SK-N-SH (cell line): ENCODE measurements around the gene OPCML. TPM values are rescaled to one million over a fixed set of nuclear protein-coding genes. Genes with fewer than 3 reads are reported as not detected.

ENCODE experiments used
- CTCF ChIA-PET: fragments of 300-600, 350-600 bp; formaldehyde crosslinking; extraction: SDS; loops from one replicate; lab custom pipeline; 2021; lab: Yijun Ruan, JAX
- POLR2A ChIA-PET: fragments of 350-600 bp; sonication (Branson Sonifier 250); formaldehyde crosslinking; extraction: SDS; loops from one replicate; lab custom pipeline; 2020; ENCODE audit warnings: antibody characterized with exemption, inconsistent platforms; lab: Yijun Ruan, JAX
- DNase-seq: peaks from one replicate; pipeline ENCODE4 v3.0.0; 2012
- H2AFZ ChIP-seq: fragments of 200-600 bp; sonication (generic); 2 replicates; pipeline ENCODE4 v1.8.1; 2016; ENCODE audit warnings: antibody characterized with exemption, mild to moderate bottlenecking, low read depth
- H3F3A ChIP-seq: fragments of 200-600 bp; sonication (generic); replicated peaks from 2 replicates; pipeline ENCODE3; 2016; ENCODE audit warnings: antibody characterized with exemption, mild to moderate bottlenecking; ENCODE audit not compliant: insufficient read depth
- H3K27ac ChIP-seq, 2 experiments: fragments of 200-500 bp in 1 of 2; fragments of 200-600 bp in 1 of 2; sonication (Bioruptor generic) in 1 of 2; sonication (generic), shearing (Covaris generic) in 1 of 2; 2 replicates each; pipeline versions ENCODE4 v1.5.1 to v1.6.1; 2014 to 2016; ENCODE audit warnings: low read depth in 2 of 2, inconsistent platforms in 1 of 2, low read length in 1 of 2, mild to moderate bottlenecking in 1 of 2, mixed read lengths in 1 of 2
- H3K27me3 ChIP-seq: fragments of 200-600 bp; sonication (generic), shearing (Covaris generic); 2 replicates; pipeline ENCODE4 v1.6.1; 2016; ENCODE audit warnings: mixed run types; ENCODE audit not compliant: insufficient read depth
- H3K36me3 ChIP-seq, 2 experiments: fragments of 200-500 bp in 1 of 2; fragments of 200-600 bp in 1 of 2; sonication (Bioruptor generic) in 1 of 2; sonication (generic) in 1 of 2; replicated peaks in 1 of 2; 2 replicates each; pipeline versions ENCODE3 to v1.5.1; 2014 to 2016; ENCODE audit warnings: low read length in 1 of 2, mild to moderate bottlenecking in 1 of 2; ENCODE audit not compliant: insufficient read depth in 2 of 2, control insufficient read depth in 1 of 2
- H3K4me1 ChIP-seq, 2 experiments: fragments of 200-500 bp in 1 of 2; fragments of 200-600 bp in 1 of 2; sonication (Bioruptor generic) in 1 of 2; sonication (generic), shearing (Covaris generic) in 1 of 2; 2 replicates each; pipeline versions ENCODE4 v1.5.1 to v1.6.1; 2014 to 2016; ENCODE audit warnings: low read depth in 1 of 2, low read length in 1 of 2, mixed run types in 1 of 2; ENCODE audit not compliant: insufficient read depth in 2 of 2, control insufficient read depth in 1 of 2
- H3K4me2 ChIP-seq: fragments of 200-600 bp; sonication (generic), shearing (Covaris generic); 2 replicates; pipeline ENCODE4 v1.6.1; 2017; ENCODE audit warnings: mixed run types
- H3K4me3 ChIP-seq, 2 experiments: fragments of 200-500 bp in 1 of 2; fragments of 200-600 bp in 1 of 2; sonication (Bioruptor generic) in 1 of 2; sonication (generic), shearing (Covaris generic) in 1 of 2; 2 replicates each; pipeline versions ENCODE4 v1.5.1 to v1.8.1; 2014 to 2016; ENCODE audit warnings: low read depth in 2 of 2, inconsistent platforms in 1 of 2, low read length in 1 of 2, mild to moderate bottlenecking in 1 of 2, mixed read lengths in 1 of 2, moderate library complexity in 1 of 2
- H3K79me2 ChIP-seq: fragments of 200-600 bp; sonication (generic); 2 replicates; pipeline ENCODE4 v1.8.1; 2017; ENCODE audit warnings: mild to moderate bottlenecking; ENCODE audit not compliant: insufficient read depth
- H3K9ac ChIP-seq: fragments of 200-600 bp; sonication (generic); 2 replicates; pipeline ENCODE4 v1.6.1; 2017; ENCODE audit warnings: mixed run types
- H3K9me2 ChIP-seq: fragments of 200-600 bp; sonication (generic); 2 replicates; pipeline ENCODE4 v1.6.1; 2017; ENCODE audit warnings: mixed run types
- H3K9me3 ChIP-seq: fragments of 200-600 bp; sonication (generic); 2 replicates; pipeline ENCODE4 v1.6.1; 2017; ENCODE audit warnings: mixed run types, mild to moderate bottlenecking, moderate library complexity
- H4K20me1 ChIP-seq: fragments of 200-600 bp; sonication (generic); 2 replicates; pipeline ENCODE4 v1.6.1; 2017; ENCODE audit warnings: mild to moderate bottlenecking, mixed run types; ENCODE audit not compliant: insufficient read depth
- CHD2 ChIP-seq: fragments of 150-350 bp; IDR thresholded peaks from 2 replicates; pipeline ENCODE4 v1.6.1; 2018; ENCODE audit warnings: low read length; ENCODE audit not compliant: partially characterized antibody
- EP300 ChIP-seq, 2 experiments: IDR thresholded peaks; 2 replicates each; pipeline versions ENCODE4 v1.4.0 to v1.6.1; 2012; ENCODE audit warnings: borderline replicate concordance in 1 of 2, low read depth in 1 of 2, low read length in 1 of 2
- FOXJ3 ChIP-seq: sonication (generic); formaldehyde crosslinking; IDR thresholded peaks from 2 replicates; pipeline ENCODE4 v1.5.1; 2020; ENCODE audit warnings: mild to moderate bottlenecking, missing genetic modification reagents
- GATA2 ChIP-seq: sonication (generic); formaldehyde crosslinking; IDR thresholded peaks from 2 replicates; pipeline ENCODE4 v1.5.0; 2020; ENCODE audit warnings: mild to moderate bottlenecking, missing genetic modification reagents
- JUND ChIP-seq: IDR thresholded peaks from 2 replicates; pipeline ENCODE4 v1.4.0; 2012
- MEF2A ChIP-seq: IDR thresholded peaks from 2 replicates; pipeline ENCODE4 v1.4.0; 2012; ENCODE audit warnings: low read depth, borderline replicate concordance
- NRF1 ChIP-seq: IDR thresholded peaks from 2 replicates; pipeline ENCODE4 v1.6.1; 2012; ENCODE audit warnings: low read depth, mild to moderate bottlenecking, low read length
- POLR2AphosphoS5 ChIP-seq: IDR thresholded peaks from 2 replicates; pipeline ENCODE4 v1.6.1; 2012; ENCODE audit warnings: low read depth, low read length
- RAD21 ChIP-seq: IDR thresholded peaks from 2 replicates; pipeline ENCODE4 v1.6.1; 2012; ENCODE audit warnings: mild to moderate bottlenecking, low read length
- RFX5 ChIP-seq: IDR thresholded peaks from 2 replicates; pipeline ENCODE4 v1.6.1; 2012; ENCODE audit warnings: mild to moderate bottlenecking, improper control_type of control experiment, low read length
- RXRA ChIP-seq: IDR thresholded peaks from 2 replicates; pipeline ENCODE4 v1.4.0; 2012; ENCODE audit warnings: low read depth, mild to moderate bottlenecking, borderline replicate concordance
- SIN3A ChIP-seq: IDR thresholded peaks from 2 replicates; pipeline ENCODE4 v1.6.1; 2012; ENCODE audit warnings: low read depth, mild to moderate bottlenecking, low read length, moderate library complexity, borderline replicate concordance
- YY1 ChIP-seq: IDR thresholded peaks from 2 replicates; pipeline ENCODE4 v1.4.0; 2012; ENCODE audit warnings: low read depth, mild to moderate bottlenecking
- WGBS: methylation state at CpG from one replicate; pipeline ENCODE4 v1.1.6; 2017; ENCODE audit warnings: low lambda C conversion rate; 5-methylcytosine and 5-hydroxymethylcytosine counted together
- polyA plus RNA-seq, 3 experiments: library from polyadenylated mRNA; depleted of rRNA; stranded (reverse); fragments of >200 nt; gene quantifications; 2 replicates each; pipeline ENCODE4 v1.2.3, GENCODE V29; 2012
- TF ChIP-seq, protein P1 (sequence below): IDR thresholded peaks from 2 replicates; pipeline ENCODE4 v1.4.0; 2012; ENCODE audit warnings: low read depth
- TF ChIP-seq, protein P2 (sequence below): IDR thresholded peaks from 2 replicates; pipeline ENCODE4 v1.4.0; 2012; ENCODE audit warnings: low read depth, borderline replicate concordance
- TF ChIP-seq, protein P3 (sequence below): IDR thresholded peaks from 2 replicates; pipeline ENCODE4; 2012
- TF ChIP-seq, protein P4 (sequence below): fragments of 150-350 bp; IDR thresholded peaks from 2 replicates; pipeline ENCODE4 v1.6.1; 2016; ENCODE audit warnings: mild to moderate bottlenecking, low read depth, low read length

The OPCML gene
- polyA plus RNA-seq, 1 of the 3 experiments (the other 2 are of a cell fraction), result not detected

DNA sequence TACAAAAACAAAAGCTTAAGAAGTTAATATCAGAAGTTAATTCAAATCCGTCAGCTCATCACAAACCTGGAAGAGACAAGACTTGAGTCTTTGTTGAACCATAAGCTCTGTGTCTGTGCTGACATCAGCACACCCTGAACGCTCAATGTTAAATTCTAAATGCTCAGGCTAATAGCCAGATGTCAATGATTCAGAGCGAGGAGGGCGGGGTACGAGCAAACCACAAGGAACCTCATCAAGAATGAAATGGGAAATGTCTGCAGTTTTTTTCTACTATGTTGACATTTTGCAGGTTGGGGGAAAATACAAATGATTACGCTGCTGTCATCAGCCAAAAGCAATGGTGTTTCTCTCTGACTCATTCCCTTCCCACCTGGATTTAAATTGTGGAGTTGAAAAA is 1104.7 kb downstream of the OPCML start:
- DNase-seq, result no peak
- H3F3A ChIP-seq, result no peaks in the 10 kb centered on the region
- no peaks in the 10 kb centered on the region for H3K9me3 ChIP-seq
- ChIA-PET CTCF (interaction anchor here (1.2 kb wide), 1 partner anchor 26 kb away, joined by 3 read pairs; no protein-coding TSS in a partner anchor), POLR2A (no interaction called here)
- H3K27ac ChIP-seq, result no peak overlapping the region
- H3K9me2 ChIP-seq, result no peaks in the 10 kb centered on the region
- TF ChIP-seq, protein P1, sequence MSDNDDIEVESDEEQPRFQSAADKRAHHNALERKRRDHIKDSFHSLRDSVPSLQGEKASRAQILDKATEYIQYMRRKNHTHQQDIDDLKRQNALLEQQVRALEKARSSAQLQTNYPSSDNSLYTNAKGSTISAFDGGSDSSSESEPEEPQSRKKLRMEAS, result no peak
- TF ChIP-seq YY1, result no peak
- no peak for TF ChIP-seq SIN3A
- no peak for TF ChIP-seq POLR2AphosphoS5
- no peak for TF ChIP-seq JUND
- TF ChIP-seq RXRA, result no peak
- no peak for TF ChIP-seq CHD2
- TF ChIP-seq NRF1, result no peak
- no peak for TF ChIP-seq RAD21
- no peak for TF ChIP-seq MEF2A
- TF ChIP-seq, protein P2, sequence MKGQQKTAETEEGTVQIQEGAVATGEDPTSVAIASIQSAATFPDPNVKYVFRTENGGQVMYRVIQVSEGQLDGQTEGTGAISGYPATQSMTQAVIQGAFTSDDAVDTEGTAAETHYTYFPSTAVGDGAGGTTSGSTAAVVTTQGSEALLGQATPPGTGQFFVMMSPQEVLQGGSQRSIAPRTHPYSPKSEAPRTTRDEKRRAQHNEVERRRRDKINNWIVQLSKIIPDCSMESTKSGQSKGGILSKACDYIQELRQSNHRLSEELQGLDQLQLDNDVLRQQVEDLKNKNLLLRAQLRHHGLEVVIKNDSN, result no peak
- no peak for TF ChIP-seq RFX5
- TF ChIP-seq, protein P3, sequence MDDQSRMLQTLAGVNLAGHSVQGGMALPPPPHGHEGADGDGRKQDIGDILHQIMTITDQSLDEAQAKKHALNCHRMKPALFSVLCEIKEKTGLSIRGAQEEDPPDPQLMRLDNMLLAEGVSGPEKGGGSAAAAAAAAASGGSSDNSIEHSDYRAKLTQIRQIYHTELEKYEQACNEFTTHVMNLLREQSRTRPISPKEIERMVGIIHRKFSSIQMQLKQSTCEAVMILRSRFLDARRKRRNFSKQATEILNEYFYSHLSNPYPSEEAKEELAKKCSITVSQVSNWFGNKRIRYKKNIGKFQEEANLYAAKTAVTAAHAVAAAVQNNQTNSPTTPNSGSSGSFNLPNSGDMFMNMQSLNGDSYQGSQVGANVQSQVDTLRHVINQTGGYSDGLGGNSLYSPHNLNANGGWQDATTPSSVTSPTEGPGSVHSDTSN, result no peak
- no peak for TF ChIP-seq GATA2
- no peak for TF ChIP-seq FOXJ3 (CRISPR knock-in tag)
- no peak for TF ChIP-seq EP300 (IDR thresholded peaks at IDR 0.05; ENCODE audit: borderline replicate concordance in 1 of 2, low read depth in 1 of 2, low read length in 1 of 2)
- TF ChIP-seq, protein P4, sequence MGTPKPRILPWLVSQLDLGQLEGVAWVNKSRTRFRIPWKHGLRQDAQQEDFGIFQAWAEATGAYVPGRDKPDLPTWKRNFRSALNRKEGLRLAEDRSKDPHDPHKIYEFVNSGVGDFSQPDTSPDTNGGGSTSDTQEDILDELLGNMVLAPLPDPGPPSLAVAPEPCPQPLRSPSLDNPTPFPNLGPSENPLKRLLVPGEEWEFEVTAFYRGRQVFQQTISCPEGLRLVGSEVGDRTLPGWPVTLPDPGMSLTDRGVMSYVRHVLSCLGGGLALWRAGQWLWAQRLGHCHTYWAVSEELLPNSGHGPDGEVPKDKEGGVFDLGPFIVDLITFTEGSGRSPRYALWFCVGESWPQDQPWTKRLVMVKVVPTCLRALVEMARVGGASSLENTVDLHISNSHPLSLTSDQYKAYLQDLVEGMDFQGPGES, result no peak
- WGBS, result 43% methylated on average over 6 of the region's 6 CpGs
- no peaks in the 10 kb centered on the region for H3K27me3 ChIP-seq
- H3K4me3 ChIP-seq, result no peak overlapping the region
- H3K9ac ChIP-seq, result no peak overlapping the region
- H3K36me3 ChIP-seq, result no peaks in the 10 kb centered on the region
- H3K4me2 ChIP-seq, result no peak overlapping the region
- H2AFZ ChIP-seq, result no peak overlapping the region
- no peaks in the 10 kb centered on the region for H4K20me1 ChIP-seq
- H3K4me1 ChIP-seq, result peaks cover 0 to 21% of the 10 kb centered on the region in 2 experiments; a peak in 2 of 4 replicates
- H3K79me2 ChIP-seq, result no peaks in the 10 kb centered on the region
